GF-D8 (cell line): ENCODE results near the gene HOXD4.

ENCODE experiments used
- DNase-seq: peaks from one replicate; lab custom pipeline; 2025; lab: John Stamatoyannopoulos, UW

HOXD4 gene

GRCh38 chr2:176187899-176188773, 36.8 kb downstream of the HOXD4 start, which contains the start of gene HOXD1:
Gene HOXD1, plus strand, starts transcription at chr2:176188668. Its CDS starts 134 bp downstream, at chr2:176188802.
- no peak for DNase-seq

GRCh38 chr2:176188774-176189680, 37.7 kb downstream of the HOXD4 start:
- no peak for DNase-seq

- DNase-seq = no peak
These were observed 38.6 kb downstream of the HOXD4 start for GRCh38 chr2:176189681-176190641.

- no peak for DNase-seq
These were observed 41.0 kb downstream of the HOXD4 start for GRCh38 chr2:176192351-176192750.

- DNase-seq = no peak
These were observed 41.7 kb downstream of the HOXD4 start for GRCh38 chr2:176193048-176193447.

- no peak for DNase-seq
These were observed 48.6 kb downstream of the HOXD4 start for GRCh38 chr2:176199902-176200301.

- no peak for DNase-seq
These were observed 49.6 kb downstream of the HOXD4 start for GRCh38 chr2:176200971-176201370.

- no peak for DNase-seq
These were observed 51.1 kb downstream of the HOXD4 start for GRCh38 chr2:176202491-176202890.
